Activated gamma-delta T cell treated with Interleukin-2 at 50 U/mL for 16 hours (primary cell): ENCODE measurements around the gene PGR.
"Not testable (repeated sequence)": the region's sequence is repeated elsewhere in the genome, so short reads cannot be mapped to it uniquely, and the experiment has no call there.

Experiments
- DNase-seq: peaks from one replicate; pipeline ENCODE4 v3.0.0-alpha.2; 2020

Gene PGR

DNA sequence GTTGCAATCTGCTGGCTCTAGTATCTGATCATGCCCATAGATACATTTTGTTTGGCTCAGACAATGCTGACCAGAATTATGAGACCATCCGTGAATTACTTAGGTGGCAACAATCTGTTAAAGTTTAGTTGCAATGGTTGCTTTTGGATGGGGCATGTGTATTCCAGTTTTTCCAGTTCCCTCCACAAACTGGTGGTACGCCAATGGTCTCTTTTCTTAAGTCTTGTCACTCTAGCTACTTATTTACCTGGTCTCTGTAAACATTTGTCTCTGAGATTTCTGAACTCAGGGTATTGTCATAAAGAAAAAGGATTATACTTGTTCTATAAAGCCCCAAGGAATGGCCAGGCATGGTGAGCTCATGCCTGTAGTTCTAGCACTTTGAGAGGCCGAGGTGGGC is 65.9 kb downstream of the PGR start:
- no peak for DNase-seq

DNA sequence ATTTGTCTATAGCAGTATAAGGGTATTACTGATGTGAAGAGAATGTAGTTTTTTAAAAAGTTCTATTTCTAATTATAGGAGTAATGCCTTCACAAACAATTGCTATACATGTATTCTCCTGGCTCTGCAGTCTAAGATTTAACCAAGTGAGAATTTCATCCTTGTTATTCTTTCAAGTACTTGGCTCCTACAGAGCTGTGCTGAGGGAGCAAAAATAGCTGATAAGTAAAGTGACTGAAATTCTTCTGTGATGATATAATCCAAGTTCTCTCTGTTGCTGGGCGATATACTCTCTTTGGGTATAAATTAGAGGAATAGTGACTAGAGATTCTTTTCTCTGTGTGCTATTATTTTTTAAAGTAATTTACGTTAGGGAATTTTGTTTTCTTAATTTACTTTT is 68.0 kb downstream of the PGR start:
- DNase-seq = no peak

DNA sequence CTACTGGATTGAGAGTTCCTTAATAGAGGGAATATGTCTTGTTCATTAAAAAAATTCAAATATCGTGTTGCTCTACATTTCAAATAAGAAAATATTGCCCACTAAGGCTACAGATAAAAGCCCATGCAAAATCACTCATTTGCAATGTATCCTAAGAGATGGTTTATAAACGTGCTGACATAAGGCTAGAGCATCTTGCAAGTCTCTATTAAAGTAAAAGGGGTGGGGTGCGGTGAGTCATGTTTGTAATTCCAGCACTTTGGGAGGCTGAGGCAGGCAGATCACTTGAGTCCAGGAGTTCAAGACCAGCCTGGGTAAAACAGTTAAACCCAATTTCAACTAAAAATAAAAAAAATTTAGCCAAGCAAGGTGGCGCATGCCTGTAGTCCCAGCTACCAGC is 70.3 kb downstream of the PGR start:
- no peak for DNase-seq

DNA sequence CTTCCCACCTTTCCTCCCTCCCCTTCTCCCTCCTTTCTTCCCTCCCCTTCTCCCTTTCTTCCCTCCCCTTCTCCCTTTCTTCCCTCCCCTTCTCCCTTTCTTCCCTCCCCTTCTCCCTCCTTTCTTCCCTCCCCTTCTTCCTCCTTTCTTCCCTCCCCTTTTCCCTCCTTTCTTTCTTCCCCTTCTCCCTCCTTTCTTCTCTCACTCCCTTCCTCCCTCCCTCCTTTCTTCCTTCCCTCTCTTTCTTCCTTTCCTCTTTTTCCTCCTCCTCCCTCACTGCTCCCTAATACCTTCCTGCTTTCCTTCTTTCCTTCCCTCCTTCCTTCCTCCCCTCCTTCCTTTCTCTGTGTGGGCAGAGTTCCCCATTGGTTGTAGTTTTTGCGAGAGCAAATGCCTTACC is 76.1 kb downstream of the PGR start:
- no peak for DNase-seq

DNA sequence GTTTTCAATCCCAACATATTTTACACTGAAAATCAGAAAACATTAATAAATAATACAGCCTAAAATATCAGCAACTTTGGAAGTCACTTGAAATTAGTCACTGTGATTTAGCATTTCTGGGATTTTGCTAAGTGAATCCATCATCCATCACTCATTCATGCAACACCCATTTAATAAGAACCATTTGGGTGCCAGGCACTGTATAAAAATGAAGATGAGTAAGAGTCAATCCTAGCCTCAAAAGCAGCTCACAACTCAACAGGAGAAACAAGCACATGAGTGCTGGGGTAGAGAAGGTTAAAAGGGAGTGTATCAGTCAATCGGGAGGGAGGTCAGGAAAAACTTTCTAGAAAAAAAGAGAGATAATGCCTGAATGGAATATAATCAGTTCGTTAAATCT is 77.9 kb downstream of the PGR start:
- no peak for DNase-seq

DNA sequence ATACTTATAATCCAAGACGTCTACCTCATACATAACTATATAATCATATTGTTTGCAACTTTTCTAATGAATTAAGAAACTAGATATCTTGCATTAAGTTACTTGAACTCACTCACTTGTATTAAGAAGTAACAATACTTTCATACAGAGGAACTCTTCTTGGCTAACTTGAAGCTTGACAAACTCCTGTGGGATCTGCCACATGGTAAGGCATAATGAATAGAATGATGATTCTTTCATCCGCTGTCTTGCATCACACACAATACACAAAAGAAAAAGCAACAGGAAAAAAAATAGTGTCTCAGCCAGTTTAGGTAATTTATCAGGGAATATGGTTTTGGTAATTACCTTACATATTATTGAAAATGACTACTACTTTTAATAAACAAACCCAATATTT is 79.8 kb downstream of the PGR start:
- no peak for DNase-seq

DNA sequence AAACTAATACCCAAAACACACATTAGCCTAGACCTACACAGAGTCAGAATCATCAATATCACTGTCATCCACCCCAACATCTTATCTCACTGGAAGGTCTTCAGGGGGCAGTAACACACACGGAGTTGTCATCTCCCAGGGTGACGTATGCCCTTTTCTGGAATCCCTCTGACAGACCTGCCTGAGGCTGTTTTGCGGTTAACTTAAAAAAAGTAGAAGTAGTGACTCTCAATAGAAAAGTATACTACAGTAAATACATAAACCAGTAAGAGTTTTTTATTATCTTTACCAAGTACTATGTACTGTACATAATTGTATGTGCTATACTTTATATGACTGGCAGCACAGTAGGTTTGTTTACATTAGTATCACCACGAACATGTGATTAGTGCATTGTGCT is 80.5 kb downstream of the PGR start:
- no peak for DNase-seq

DNA sequence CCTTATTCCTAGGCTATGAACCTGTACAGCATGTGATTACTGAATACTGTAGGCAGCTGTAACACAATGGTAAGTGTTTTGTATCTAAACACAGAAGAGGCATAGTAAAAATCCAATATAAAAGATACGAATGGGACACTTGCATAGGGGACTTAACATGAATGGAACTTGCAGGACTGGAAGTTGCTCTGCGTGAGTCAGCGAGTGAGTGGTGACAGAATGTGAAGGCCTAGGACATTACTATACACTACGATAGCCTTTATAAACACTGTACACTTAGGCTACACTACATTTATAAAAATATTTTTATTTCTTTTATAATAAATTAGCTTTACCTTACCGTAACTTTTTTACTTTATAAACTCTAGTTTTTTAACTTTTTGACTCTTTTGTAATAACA is 81.1 kb downstream of the PGR start:
- no peak for DNase-seq

DNA sequence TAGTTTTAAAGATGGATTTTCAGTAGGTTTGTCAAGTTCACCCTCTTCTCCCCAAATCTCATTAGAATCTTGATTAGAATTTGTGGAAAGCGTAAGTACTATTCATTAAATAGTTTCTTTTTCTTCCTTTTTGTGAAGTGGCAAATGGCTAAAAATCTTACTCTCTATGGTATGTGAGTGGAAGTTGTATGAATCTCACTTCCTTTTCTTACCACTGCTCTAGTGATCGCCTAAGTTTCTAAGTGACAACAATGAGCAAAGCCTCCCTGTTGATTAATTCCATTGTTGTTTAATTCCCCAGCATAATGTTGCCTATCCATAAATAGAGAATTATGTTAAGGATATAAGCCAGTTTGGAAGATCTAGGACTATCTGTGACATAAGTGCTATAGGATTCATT is 82.7 kb downstream of the PGR start:
- DNase-seq = no peak

DNA sequence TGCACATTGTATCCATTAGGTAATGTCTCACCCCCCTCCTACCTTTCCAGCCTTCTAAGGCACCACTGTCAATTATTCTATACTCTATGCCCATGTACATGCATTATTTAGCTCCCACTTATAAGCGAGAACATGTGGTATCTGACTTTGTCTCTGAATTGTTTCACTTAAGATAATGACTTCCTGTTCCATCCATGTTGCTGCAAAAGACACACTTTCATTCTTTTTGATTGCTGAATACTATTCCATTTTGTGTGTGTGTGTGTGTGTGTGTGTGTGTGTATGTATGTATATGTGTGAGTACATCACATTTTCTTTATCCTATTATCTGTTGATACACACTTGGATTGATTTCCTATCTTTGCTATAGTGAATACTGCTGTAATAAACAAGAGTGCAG is 84.2 kb downstream of the PGR start:
- no peak for DNase-seq

DNA sequence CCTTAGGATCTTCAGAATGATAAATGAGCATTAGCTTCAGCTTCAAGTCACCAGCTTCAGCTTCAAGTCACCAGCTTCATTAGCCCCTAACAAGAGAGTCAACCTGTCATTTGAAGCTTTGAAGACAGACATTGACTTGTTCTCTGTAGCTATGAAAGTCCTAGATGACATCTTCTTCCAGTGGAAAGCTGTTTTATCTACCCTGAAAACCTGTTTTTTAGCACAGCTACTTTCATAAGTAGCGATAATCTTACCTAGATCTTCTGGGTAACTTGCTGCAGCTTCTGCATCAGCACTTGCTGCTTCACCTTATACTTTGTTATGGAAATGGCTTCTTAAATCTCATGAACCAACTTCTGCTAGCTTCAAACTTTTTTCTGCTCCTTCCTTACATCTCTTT is 85.7 kb downstream of the PGR start:
- no peak for DNase-seq

DNA sequence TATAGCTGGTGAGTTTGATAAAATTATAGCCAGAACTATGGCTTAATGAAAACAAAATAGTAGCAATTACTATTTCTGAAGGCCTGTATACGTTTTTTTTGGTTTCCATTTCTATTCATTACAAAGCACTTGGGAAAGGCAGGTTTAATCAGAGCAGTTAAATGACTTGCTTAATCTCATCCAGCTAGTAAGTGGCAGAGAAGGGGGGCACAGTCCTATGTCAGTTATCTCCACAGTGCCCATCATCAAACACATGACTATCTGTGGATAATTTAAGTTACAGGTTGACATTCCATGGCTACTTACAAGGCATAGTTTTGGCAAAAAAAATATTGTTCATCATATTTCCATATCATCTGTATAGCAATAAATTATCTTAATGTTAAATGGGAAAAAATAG is 93.7 kb downstream of the PGR start:
- DNase-seq = no peak

DNA sequence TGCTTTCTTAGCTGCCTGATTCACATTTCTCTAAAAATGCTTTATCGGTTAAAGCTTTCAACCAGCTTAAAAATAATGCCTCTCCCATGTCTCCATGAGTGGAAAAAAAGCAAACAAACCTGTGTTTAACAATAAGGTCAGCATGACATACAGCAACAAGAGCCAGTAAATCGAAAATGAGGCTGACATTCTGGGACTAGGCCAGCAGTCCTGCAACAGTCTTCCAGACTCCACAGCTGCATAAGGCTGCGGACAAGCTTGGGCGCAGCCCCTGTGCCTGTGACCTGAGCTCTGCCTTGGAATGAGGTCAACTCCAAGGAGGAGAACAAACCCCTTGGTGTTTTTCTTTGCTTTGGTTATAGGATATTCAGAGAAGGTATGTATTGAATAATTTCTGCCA is 95.5 kb downstream of the PGR start:
- no peak for DNase-seq

DNA sequence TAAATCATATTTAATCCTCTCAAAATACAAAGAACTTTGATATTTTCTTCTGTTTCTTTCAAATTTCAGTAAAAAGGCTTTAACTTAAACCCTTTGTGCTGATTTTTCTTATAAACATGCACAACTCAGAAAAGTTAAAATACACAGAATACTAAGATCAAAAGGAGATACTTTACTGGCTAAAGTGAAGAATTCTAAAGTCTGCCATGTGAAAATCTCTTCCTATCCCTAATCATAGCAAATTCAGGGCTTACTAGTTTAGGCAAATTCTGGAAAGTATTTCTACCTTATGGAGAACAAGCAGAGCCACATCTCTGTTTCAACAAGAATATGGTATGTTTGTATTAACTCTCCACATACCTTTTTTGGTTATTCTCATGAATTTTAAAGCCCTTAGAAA is 96.6 kb downstream of the PGR start:
- DNase-seq = no peak

DNA sequence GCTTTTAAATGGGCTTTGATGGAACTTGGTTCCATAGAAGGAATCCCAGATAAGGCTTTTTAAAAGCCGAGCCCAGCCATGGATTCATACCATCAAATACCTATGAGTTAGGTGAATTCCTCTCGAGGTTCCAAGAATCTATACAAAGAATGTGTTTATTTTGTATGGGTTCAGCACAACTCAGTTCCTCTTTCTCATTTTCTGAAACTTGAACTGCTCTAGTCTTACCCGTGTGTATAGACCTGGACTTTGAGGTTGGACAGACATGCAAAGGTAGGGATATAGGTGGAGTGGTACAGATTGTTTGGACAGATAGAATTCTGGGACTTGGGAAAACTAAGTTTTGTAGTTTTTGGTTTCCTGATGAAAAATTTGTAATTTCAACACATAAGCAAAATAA is 97.9 kb downstream of the PGR start:
- no peak for DNase-seq

DNA sequence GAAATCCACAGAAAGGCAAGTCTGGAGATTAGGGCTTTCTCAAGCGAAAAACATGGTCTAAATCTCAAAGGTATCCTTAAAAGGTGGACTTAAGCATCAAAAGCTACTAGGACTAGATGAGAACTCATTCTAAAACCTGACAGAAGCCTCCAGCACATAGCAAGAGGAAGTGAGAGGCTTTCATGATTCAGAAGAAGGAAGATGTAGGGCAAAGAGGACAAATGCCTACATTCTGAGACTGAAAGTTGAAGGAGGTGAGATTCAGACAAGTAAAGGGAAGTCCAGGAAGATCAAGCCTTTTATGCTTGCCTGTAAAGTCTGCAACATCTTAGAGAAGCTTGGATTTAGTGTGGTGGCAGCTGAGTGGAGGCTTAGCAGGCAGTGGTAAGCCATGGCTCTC is 98.9 kb downstream of the PGR start:
- no peak for DNase-seq

DNA sequence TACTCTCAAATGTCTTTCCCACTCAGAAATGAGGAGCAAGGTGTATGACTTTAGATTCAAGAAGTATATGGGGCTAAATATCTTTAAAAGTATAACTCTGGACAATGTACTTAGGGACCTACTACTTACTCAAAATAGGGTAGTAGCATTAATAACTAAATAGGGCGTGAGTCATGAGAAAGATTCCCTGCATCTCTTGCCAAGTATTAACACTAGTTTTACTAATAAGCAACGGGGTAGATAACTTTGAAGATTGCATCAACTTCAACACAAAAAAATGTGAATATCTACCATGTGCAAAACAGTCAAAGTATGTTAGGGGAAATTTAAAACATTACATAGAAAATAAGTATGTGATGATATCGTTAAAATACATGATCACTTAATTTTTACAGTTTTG is 99.6 kb downstream of the PGR start:
- DNase-seq = no peak

DNA sequence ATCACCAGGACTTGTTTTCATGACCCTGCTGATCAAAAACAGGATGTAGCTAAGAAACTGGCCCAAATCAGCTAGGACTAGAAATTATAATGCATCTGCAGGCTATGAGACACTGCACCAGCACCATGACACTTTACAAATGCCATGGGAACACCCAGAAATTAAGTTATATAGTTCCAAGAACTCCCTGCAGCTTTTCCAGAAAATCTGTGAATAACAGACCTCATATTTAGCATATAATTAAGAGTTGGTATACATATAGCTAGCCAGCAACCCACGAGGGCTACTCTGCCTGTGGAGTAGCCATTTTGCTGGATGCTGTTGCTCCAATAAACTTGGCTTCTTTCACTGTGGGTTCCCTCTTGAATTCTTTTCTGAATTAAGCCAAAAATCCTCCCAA is 101.0 kb downstream of the PGR start:
- no peak for DNase-seq

DNA sequence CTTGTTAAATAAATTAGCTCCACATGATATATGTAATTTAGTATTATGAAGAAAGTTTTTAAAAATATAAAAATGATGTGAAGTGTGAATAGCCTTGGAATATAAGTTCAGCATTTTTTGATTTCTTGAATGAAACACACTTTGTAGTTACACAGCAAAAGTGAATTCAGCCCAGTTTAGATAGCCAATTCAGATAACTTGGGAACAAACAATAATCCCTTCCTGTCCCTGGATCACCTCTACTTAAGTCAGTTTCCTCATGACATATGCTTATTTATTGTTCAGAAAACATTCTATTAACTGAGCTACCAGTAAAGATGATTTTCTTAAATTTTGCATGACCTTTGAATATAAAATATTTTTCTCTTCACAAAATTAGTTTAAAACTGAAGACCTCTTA is 107.4 kb downstream of the PGR start:
- no peak for DNase-seq

DNA sequence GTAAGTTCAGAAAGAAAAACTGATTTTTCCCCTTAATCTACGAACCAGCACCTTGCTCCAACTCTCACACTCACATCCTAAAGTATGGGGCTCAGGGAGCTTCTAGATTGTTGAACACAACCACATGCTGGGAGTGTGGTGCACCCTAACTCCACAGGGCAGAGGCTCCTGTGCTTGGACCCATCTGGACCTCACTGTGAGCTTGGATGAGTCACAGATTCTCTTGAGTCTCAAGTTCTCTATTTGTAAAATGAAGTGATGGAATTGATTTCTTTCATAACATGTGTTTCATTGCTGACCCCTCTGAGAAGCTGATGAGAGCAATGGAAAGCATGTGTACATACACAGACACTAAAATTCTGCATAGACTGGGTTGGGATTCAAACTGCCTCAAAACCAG is 109.7 kb downstream of the PGR start:
- no peak for DNase-seq

DNA sequence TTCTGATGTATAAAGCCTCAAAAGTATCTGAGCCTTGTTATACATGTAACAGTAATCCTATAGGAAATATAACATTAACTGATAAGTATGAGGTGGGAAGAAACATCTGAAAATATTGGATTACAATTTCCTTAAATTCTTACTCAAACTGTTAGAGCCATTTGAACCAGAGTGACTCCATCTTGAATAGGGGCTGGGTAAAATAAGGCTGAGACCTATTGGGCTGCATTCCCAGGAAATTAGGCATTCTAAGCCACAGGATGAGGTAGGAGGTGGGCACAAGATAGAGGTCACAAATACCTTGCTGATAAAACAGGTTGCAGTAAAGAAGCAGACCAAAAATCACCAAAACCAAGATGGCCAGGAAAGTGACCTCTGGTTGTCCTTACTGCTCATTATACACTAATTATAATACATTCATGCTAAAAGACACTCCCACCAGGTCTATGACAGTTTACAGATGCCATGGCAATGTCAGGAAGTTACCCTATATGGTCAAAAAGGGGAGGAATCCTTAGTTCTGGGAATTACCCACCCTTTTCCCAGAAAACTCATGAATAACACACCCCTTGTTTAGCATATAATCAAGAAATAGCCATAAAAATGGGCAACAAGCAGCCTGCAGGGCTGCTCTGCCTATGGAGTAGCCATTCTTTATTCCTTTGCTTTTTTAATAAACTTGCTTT is 114.9 kb downstream of the PGR start:
- DNase-seq = no peak

DNA sequence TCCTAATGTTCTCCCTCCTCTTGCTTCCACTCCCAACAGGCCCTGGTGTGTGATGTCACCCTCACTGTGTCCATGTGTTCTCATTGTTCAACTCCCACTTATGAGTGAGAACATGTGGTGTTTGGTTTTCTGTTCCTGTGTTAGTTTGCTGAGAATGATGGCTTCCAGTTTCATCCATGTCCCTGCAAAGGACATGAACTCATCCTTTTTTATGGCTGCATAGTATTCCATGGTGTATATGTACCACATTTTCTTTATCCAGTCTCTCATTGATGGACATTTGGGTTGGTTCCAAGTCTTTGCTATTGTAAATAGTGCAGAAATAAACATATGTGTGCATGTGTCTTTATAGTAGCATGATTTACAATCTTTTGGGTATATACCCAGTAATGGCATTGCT is 115.9 kb downstream of the PGR start:
- DNase-seq = not testable (repeated sequence)

DNA sequence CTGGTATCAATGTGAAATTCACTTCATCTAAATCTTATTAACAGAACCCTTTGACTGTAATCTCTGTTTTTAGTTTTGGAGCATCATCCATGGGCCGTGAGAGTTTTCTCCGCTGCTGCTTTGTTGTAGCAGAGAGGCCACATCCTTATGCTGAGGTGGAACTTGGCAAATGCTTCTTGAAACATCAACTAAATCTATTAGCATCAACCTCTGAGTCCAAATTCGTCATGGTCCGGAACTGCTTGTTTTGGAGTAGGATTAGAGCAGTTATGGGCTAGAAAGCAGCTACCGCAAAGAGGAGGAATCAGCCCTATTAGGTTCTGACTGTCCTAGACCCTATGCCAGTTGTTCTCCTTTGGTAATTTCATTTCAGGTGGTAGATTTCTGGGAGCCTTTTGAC is 117.7 kb downstream of the PGR start:
- DNase-seq = no peak

DNA sequence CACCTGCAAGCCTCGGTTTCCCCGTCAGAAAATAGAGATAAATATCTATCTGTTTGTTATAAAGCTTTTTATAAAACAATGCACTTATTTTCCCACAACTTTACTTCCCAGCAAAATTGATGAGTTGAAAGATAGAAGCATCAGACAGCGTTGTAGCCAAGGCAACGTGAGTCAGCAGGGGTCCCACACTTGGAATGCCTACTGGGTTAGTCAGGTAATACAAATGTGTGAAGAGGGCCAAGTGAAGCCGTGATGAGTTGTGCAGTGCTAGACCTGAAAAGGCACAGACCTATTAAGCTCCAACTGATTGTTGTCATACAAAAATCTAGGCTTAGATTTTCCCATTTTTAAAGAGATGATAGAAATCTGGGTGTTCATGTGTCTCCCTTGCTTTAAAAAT is 118.7 kb downstream of the PGR start:
- DNase-seq = no peak

DNA sequence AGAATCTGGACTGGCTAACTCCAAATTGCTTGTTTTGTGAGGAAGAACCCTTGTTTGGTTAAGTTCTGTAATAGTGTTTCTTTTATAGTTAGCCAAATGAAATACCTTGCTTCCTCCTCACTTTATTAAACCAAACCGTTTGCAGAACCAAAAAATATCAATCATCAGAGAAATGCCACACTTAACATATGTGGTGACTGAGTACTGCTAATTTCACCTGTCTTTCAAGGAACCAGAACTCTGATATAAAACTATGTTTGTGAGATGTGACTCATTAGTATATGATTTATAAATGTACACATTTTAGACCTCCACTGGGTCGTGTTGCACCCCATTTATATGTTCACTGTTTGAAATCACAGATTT is 119.9 kb downstream of the PGR start:
- DNase-seq = no peak
